GM21825 (cell line): ENCODE measurements around the gene TAF8.
"Not testable (repeated sequence)": the region's sequence is repeated elsewhere in the genome, so short reads cannot be mapped to it uniquely, and the experiment has no call there.

Experiments
- ATAC-seq: cut with Tn5 transposase; IDR thresholded peaks from one replicate; pipeline ENCODE4 v1.9.1; 2021; ENCODE audit warnings: mild to moderate bottlenecking, moderate library complexity; ENCODE audit not compliant: unreplicated experiment

TAF8 gene

GRCh38 chr6:42028234-42029061 lies 21.9 kb upstream of the TAF8 start:
- no peak for ATAC-seq

GRCh38 chr6:42029062-42029685 lies 21.1 kb upstream of the TAF8 start:
- ATAC-seq, result no peak

GRCh38 chr6:42029881-42030280 lies 20.4 kb upstream of the TAF8 start:
- no peak for ATAC-seq

- no peak for ATAC-seq
Observed at GRCh38 chr6:42030585-42031506, 19.5 kb upstream of the TAF8 start.

- ATAC-seq, result no peak
Observed at GRCh38 chr6:42032366-42032765, 18.0 kb upstream of the TAF8 start.

GRCh38 chr6:42037669-42038068 lies 12.7 kb upstream of the TAF8 start:
- not testable (repeated sequence) for ATAC-seq

GRCh38 chr6:42038163-42038562 lies 12.2 kb upstream of the TAF8 start:
- no peak for ATAC-seq

- no peak for ATAC-seq
Observed at GRCh38 chr6:42038811-42039408, 11.4 kb upstream of the TAF8 start.

GRCh38 chr6:42040856-42041480 lies 9.4 kb upstream of the TAF8 start:
- no peak for ATAC-seq

GRCh38 chr6:42041481-42042053 lies 8.8 kb upstream of the TAF8 start:
- no peak for ATAC-seq

GRCh38 chr6:42042108-42042507 lies 8.2 kb upstream of the TAF8 start:
- ATAC-seq, result no peak

- no peak for ATAC-seq
Observed at GRCh38 chr6:42043787-42044475, 6.4 kb upstream of the TAF8 start.

- no peak for ATAC-seq
Observed at GRCh38 chr6:42045538-42046460, 4.5 kb upstream of the TAF8 start.

GRCh38 chr6:42046464-42047212 lies 3.7 kb upstream of the TAF8 start:
- ATAC-seq, result no peak

- no peak for ATAC-seq
Observed at GRCh38 chr6:42047213-42047590, 3.1 kb upstream of the TAF8 start.

- ATAC-seq, result no peak
Observed at GRCh38 chr6:42047790-42048405, 2.4 kb upstream of the TAF8 start.

GRCh38 chr6:42049116-42049809 lies 1.1 kb upstream of the TAF8 start:
- no peak for ATAC-seq
